SHP77 treated with DMSO at 0.1 percent for 48 hours (cell line): ENCODE results near the gene CTAGE1.
"Not testable (repeated sequence)": the region's sequence is repeated elsewhere in the genome, so short reads cannot be mapped to it uniquely, and the experiment has no call there.

Experiments used
- DNase-seq: peaks from one replicate; lab custom pipeline; 2025; lab: John Stamatoyannopoulos, UW

Gene CTAGE1, protein sequence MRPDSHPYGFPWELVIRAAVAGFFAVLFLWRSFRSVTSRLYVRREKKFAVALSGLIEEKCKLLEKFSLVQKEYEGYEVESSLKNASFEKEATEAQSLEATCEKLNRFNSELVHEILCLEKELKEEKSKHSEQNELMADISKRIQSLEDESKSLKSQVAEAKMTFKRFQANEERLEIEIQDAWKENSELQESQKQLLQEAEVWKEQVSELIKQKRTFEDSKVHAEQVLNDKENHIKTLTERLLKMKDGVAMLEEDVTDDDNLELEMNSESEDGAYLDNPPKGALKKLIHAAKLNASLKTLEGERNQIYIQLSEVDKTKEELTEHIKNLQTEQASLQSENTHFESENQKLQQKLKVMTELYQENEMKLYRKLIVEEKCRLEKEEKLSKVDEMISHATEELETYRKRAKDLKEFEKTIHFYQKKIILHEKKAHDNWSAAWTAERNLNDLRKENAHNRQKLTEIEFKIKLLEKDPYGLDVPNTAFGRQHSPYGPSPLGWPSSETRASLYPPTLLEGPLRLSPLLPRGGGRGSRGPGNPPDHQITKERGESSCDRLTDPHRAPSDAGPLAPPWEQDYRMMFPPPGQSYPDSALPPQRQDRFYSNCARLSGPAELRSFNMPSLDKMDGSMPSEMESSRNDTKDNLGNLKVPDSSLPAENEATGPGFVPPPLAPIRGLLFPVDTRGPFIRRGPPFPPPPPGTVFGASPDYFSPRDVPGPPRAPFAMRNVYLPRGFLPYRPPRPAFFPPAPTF

DNA sequence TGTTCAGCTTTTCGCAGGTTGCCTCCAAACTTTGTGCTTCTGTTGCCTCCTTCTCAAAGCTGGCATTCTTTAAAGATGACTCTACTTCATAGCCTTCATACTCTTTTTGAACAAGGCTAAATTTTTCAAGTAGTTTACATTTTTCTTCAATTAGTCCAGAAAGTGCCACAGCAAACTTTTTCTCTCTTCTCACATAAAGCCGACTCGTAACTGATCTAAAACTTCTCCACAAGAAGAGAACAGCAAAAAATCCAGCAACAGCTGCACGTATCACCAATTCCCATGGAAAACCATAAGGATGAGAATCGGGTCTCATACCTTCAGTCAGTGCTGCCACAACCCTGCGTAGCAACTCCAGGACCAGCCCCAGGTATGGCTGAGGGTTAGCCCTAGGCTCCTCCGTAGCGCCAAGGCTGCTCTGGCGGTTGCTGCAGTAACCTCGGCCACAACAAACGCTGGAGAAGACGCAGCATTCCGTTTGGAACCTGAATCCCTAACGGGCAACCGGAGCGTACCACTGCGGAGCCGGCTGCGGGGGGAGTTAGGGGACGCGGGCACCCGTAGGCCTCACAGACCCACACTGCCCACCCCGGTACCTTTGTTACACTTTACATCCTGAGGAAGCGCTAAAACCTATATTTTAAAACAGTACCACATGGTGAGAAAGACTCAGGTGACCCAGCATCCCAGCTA, at the start of gene CTAGE1:
TSS of gene CTAGE1 (minus strand) at position 420 of the 693 bp plus-strand sequence. CDS start at position 316, 104 bp downstream.
- DNase-seq = no peak

DNA sequence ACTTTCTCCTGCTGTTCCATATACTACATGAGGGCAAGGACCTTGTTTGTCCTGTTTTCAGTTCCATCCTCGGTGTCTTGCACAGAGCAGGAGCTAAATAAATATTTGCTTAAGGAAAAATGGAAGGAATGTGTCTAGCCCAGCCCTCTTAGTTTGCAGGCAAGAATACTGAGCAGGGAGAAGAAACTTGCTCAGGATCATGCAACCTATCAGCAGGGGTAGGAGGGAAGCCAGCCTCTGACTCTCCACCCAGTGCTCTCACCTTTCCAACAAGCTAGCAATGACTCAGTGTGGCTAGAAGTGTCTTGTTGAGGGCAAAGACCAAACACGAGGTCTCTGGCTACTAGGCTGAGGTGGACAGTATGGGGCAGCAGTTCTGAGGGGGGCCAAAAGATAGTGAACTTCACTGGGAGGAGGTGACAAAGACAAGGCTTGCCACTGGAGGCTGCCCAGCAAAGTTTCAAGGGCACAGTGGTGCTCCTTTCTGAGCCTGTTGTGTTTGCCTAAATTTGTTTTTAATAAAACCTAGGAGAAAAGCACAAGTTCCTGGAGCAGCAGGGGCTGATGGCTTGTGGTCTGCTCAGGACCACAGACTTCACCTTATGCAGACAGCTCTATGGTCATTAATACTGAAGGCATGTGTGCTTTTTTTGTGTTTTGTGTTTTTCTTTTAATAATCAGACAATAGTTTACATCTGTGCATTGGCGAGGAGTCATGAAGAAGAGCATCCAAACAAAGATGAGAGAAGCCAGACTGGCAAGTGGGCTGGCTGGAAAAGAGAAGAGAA, 49.1 kb upstream of the CTAGE1 start:
- DNase-seq = no peak

DNA sequence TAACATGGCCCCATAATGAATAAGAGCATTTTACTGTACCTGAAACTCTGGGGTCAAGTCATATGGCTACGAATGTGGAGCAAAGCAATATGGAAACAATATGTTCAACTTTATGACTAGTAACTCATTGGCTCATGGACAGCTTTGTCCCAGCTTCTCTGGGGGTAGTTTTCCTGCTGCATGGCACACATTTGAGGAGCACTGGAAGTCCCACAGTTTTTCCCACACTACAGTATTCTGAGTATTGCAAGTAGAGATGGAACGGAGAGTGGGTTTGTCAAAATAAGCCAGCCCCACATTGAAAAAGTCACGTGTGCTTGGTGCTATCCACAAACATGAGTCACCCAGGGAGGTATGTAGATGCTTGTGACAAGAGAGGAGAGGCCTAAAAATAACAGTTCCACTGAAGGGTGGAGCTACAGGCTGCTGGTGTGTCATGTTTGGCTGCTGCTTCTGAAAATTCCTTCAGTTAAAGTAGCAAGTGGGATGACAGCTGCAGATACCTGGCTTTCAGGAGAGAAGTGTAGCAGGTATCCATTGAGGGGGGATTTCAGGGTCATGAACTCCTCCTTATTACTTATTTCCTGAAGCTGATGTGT, 48.2 kb upstream of the CTAGE1 start:
- DNase-seq = no peak

DNA sequence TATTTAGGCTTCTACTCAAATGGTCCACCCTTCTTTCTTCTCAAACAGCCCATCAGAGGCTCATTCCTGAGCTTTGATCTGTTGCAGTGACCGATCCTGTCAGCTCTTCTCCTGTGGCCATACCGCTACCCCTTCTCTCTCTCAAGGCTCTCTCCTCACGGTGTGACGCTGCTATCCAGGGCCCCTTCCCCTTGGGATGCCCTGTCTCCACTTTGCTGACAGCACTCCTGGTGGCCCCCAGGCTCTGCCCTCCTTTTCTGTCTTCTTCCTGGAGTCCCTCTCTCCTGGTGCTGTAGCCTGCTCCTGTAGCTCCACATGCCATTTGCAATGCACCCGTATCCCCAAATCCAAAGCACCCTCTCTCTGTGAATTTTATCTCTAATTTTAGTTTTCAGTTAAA, 45.4 kb upstream of the CTAGE1 start:
- DNase-seq = no peak

DNA sequence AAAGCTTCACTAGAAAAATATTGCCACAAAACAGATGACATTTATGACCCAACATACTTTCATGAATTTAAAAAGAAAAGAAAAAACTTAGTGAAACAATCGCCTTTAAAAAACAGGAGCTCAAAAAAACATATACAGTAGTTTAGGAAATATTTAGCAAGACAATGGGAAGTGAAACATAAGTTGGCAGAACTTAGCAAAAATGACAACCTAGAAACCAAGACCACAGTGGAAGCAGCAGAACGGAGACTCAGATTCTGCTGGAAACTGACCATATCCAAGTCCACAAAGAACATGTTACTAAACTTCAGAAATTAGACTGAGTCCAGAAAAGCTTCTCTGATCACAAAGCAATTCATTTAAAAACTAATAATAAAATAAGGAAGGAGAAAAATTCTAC, 41.8 kb upstream of the CTAGE1 start:
- DNase-seq = no peak

DNA sequence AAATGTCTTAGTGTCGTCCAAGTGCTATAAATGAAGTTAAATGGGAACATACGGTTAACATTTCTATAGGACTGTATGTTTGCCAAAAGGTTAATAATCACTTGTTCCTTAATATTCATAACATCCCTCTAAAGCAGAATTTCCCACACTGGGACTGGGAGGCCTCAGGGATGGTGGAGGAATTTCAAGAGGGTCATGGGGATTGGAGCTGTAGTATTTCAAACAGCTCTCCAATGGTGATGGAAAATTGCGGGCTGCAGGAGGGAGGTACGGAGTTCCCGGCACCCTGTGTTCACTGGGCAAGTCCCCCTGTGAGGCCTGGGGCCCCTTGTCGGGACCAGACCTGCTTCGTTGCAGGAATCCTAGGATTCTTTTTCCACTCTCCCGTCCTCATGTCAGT, 39.8 kb upstream of the CTAGE1 start:
- no peak for DNase-seq

DNA sequence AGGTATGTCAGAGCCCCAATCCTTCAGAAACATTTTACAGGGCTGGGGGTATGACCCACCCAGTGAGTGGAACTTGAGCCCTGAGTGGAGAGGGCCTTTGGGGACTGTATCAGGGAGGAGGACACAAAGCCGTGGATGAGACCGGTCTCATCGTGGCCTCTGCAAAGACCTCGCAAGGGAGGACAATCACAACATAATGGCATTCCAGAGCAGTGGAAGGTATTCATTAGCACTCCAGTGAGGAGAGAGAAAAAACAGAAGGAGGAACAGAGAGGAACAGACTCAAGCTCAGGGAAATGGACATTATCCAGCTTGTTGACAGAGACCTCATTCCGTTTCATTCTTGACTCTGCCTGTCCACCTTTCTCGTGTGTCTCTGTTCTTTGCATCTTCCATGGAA, 38.8 kb upstream of the CTAGE1 start:
- DNase-seq = no peak

DNA sequence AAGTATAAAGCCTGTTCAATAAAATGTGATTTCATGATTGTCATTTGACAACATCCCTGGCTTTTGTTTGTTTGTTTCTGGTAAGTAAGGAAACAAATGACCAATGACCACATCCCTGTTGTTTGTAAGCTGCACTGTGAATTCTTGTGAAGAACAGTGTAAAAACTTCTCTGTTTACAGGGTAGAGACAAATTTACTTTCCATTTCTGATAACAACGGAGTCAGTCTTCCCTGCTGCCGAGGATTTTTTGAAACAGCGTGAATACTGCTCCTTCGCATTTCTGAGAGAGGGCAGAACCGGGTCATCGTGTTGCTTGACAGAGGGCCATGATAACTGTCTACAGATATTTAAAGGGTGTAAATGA, 38.4 kb upstream of the CTAGE1 start:
- no peak for DNase-seq

DNA sequence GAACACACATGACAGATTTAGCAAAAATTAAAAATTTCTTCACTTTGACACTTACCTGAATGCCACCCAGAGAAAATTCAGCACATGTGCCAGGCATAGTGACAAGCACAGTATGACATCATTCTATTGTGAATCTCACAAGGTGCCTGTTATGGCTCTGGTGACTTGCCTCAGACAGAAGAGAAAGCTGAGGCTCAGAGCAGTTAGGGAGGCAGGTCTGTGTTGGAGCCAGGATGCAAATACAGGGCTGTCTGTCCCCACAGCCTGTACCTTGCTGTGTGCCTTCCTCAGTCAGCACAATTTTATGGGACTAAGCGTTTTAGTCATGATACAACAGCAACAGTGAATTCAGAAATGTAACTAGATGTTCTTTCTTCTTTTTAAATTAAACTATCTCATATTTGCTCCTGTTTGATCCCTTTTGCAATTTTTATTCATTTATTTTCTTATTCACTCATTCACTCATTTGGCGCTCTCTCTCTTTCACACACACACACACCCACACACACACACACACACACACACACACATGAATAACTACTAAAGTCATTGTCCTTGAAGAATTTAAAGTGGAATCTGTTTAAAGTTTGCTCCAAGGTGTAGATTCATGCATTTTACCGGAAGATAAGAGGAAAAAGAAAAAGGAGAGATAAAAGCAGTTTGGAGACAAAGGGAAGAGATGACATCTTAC, 37.9 kb upstream of the CTAGE1 start:
- DNase-seq = no peak

DNA sequence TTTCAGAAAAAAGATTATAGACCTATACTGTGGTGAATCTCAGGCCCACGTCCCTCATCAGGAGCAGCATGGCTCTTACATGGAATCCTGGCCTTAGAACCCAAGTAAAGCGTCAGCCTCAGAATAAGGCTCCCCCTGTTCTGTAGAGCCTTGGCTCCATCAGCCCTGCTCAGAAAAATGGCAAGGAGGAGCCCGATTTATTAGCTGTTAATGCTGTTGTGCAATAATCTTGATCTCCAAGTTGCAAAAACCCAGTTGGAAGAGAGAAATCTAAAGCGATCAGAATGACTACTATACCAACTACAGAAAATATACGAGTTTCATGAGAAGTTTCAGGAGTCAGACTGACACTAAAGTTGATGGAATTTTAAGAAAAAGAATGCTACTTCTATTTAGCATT, 35.6 kb upstream of the CTAGE1 start:
- DNase-seq = no peak

DNA sequence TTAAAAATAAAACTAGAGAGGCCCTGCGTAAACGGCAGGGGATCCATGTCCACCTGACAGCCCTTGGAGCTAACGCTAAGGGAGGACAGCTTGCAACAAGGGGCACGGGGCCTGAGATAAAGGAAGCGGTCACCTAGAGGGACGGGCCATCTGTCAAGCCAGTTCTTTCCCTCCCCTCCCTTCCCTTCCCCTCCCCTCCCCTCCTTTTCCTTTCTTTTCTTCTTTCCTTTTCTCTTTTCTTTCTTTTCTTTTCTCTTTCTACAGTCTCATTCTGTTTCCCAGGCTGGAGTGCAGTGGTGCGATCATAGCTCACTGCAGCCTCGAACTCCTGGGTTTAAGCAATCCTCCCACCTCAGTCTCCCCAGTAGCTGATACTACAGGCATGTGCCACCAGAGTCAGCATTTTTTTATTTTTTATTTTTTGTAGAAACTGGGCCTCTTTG, 34.5 kb upstream of the CTAGE1 start:
- no peak for DNase-seq

DNA sequence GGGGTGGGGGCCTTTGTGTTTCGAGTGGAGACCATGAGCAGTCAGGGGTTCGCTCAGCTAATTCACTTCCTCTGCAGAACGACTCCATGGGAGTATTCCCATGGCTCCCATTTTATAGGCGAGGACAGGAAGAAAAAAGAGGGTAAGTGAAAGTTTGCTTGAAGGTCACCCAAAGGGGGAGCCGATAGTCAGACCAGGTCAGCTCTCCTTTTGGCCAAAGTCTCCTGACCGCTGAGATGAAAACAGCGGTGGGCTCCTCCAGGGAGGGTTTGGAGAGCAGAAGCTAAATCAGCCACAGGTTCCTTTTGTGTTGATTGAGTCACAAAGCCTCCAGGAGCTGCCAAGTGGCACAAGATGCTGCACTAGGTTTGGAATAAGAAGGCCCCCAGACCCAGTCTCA, 34.1 kb upstream of the CTAGE1 start:
- no peak for DNase-seq

DNA sequence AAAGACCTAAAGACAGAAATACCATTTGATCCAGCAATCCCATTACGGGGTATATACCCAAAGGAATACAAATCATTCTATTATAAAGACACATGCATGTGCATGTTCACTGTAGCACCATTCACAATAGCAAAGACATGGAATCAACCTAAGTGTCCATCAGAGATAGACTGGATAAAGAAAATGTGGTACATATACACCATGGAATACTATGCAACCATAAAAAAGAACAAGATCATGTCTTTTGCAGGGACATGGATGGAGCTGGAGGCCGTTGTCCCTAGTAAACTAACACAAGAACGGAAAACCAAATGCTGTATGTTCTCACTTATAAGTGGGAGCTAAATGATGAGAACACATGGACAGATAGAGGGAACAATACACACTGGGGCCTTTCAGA, 33.1 kb upstream of the CTAGE1 start:
- DNase-seq = not testable (repeated sequence)

DNA sequence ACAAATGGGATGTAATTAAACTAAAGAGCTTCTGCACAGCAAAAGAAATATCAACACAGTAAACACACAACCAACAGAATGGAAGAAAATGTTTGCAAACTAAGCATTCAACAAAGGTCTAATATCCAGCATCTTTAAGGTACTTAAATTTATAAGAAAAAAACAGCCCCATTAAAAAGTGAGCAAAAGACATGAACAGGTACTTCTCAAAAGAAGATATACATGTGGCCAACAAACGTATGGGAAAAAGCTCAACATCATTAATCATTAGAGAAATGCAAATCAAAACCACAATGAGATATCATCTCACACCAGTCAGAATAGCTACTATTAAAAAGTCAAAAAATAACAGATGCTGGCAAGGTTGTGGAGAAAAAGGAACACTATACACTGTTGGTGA, 32.6 kb upstream of the CTAGE1 start:
- not testable (repeated sequence) for DNase-seq

DNA sequence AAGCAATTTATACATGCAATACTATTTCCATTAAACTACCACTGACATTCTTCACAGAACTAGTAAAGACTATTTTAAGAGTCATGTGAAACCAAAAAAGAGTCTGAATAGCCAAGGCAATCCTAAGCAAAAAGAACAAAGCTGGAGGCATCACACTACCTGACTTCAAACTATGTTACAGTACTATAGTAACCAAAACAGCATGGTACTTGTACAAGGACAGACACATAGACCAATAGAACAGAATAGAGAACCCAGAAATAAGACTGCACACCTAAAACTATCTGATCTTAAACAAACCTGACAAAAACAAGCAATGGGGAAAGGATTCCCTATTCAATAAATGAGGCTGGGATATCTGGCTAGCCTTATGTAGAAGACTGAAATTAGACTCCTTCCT, 32.0 kb upstream of the CTAGE1 start:
- not testable (repeated sequence) for DNase-seq

DNA sequence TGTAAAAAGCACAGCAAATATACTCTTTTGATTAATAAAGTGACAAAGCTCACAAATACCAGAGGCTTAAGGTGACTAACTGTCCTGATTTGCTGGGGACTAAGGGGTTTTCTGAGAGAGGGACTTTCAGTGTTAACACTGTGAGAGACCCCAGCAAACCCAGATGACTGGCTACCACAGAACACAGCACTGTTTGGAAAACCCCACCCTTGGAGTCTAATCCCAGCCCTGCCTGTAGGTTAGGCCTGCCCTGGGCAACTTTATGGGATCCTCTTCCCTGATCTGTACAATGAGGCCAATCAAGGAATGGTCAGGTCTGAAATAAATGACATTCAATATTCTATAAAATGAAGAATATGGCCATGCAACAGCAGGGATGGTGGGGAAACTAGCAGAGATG, 30.5 kb upstream of the CTAGE1 start:
- no peak for DNase-seq

DNA sequence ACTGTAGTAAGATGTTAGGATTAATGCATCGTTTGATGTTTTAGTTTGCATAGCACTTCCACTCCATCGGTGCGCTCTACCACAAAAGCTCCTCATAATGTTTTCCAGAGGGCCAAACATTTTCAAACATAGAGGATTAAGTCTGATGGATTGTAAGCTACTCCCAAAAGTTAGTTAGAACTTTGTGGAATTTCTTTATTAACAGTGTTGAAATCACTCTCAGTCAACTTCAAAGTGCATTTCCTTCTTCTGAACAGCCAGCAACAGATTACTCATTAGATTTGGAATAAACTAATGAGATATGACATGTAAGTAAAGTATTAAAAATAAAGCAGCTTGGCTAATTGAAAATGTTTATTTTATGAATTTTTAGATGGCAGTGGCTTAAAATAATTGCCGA, 30.1 kb upstream of the CTAGE1 start:
- no peak for DNase-seq

DNA sequence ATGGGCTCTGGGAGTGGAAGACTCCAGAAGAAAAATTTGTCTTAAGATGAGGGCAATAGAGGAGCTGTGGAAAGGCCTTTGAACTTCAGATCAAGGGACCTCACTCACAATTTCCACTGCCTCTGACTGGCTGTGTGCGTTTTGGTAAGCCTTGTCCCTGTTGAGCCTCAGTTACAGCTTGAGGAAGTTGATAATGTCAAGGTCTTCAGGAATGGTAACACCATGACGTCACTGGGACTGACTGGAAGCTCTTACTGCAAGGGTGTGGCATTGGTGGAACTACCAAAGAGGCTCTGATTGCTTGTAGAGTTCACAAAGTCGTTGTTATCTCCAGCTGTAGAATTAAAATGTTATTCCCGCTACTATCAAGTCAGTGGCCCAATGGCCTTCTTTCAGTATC, 29.2 kb upstream of the CTAGE1 start:
- DNase-seq = no peak

DNA sequence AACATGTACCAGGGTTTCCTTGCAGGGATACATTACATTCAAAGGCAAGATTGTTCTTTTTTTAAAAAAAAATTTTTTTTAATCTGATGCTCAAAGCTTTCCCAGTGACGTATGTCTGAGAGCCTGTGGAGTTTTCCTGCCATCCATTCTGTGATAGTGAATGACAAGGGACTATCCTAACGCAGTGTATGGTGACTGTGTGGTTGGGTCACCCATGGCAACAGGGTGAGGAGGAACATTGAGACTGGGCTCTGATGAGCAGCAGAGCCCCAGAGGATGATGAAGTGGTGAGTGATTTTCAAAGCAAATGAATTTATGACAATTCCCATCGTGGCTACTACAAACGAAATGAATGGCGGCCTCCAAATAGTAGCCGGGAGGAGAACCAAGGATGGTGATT, 28.6 kb upstream of the CTAGE1 start:
- DNase-seq = no peak

DNA sequence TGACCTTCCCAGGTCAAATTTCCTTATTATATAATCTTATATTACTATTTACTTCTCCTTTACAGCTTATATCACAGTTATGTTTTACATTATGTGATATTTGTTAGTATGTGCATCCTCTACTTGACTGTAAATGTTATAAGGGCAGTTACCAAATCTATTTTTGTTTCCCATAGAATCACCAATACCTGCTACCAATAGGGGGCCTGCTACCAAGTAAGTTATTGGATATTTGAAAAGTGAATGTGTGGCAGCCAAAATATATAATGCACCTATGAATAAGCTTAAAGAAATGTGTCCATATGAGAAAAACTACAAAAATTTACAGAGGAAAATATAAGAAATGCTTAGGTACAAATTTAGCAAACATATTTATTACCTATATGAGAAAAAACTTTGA, 23.9 kb upstream of the CTAGE1 start:
- DNase-seq = no peak

DNA sequence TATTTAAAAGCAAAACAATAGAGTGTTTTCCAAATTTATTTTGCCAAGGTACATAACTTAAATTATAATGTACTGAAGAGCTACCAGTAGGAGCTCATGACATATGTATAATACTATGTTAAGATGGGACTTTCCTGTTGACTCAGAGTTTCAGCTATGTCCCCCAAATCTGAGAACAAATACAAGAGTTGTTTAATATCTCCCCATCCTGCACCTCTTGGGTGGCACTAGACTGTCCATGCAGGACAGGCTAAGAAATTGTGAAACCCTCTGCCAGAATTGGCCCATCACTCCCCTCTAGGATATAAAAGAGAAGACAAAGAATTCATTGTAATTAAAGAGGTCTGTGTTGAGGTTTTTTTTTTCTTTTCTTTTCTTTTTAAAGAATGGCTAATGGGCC, 21.7 kb upstream of the CTAGE1 start:
- no peak for DNase-seq
